Left cardiac atrium (tissue), 4 donors: ENCODE results near the gene SEPTIN12. TPM values are rescaled to one million over a fixed set of nuclear protein-coding genes. Genes with fewer than 3 reads are reported as not detected.

Experiments used
- ATAC-seq, 2 donors: fragments of 200-7000 bp; cut with Tn5 transposase; one replicate each; pipeline ENCODE4 v1.9.1; 2020; ENCODE audit warnings: mild to moderate bottlenecking in 2 of 2, moderate library complexity in 2 of 2
- DNase-seq: peaks from one replicate; pipeline ENCODE4 v3.0.0-alpha.2; 2020
- intact Hi-C, 2 donors: fragments of 100-400 bp; cut with DNase I; formaldehyde crosslinking; loops; one replicate each; pipeline versions ENCODE4 v1.14.1 to v1.15.1; 2022 to 2023
- long read RNA-seq: library from polyadenylated mRNA; unstranded; transcript quantifications from one replicate; pipeline ENCODE4 v2.0.0, GENCODE V29; 2021
- total RNA-seq, 2 donors: library from RNA; stranded (reverse); fragmentation: NEBNext Ultra II Directional; extraction: Animal tissue kit (Norgen Biotek cat#: 25700); gene quantifications; one replicate each; pipeline ENCODE4 v1.2.1, GENCODE V29; 2021
- donor health status: DM: no; HTN: yes; CAD: no.
- donor health status: DM: no; HTN: yes; CAD: no; lungs with severe emphysema.
- donor health status: DM: yes; HTN: yes; CAD: no.
- donor health status: Dilated cardiomyopathy.

The SEPTIN12 gene
- total RNA-seq, result not detected
- long read RNA-seq, result 0 reads

- intact Hi-C loops, result no loop called here
- no peak for ATAC-seq
- DNase-seq, result no peak
Measured at GRCh38 chr16:4787627-4788482, at the start of gene SEPTIN12. TSS of gene SEPTIN12 (minus strand) at chr16:4788345. CDS start at chr16:4787645, 700 bp downstream.

GRCh38 chr16:4836727-4837126 is 48.6 kb upstream of the SEPTIN12 start:
- ATAC-seq, result peak in 1 of 2 donors; percentile 47
- DNase-seq, result no peak
- intact Hi-C loops, result no loop called here

GRCh38 chr16:4833584-4833983 is 45.4 kb upstream of the SEPTIN12 start:
- ATAC-seq (no peak), DNase-seq (no peak)
- intact Hi-C loops, result no loop called here

GRCh38 chr16:4832698-4833343 is 44.7 kb upstream of the SEPTIN12 start:
- DNase-seq (no peak), ATAC-seq (no peak)
- intact Hi-C loops, result no loop called here

GRCh38 chr16:4831616-4832015 is 43.5 kb upstream of the SEPTIN12 start:
- ATAC-seq (no peak), DNase-seq (no peak)
- intact Hi-C loops, result no loop called here

GRCh38 chr16:4830408-4830807 is 42.3 kb upstream of the SEPTIN12 start:
- no peak for DNase-seq
- ATAC-seq, result no peak
- intact Hi-C loops, result no loop called here

GRCh38 chr16:4828567-4829321 is 40.6 kb upstream of the SEPTIN12 start:
- DNase-seq (no peak), ATAC-seq (peak; percentile 64 to 68)
- intact Hi-C loops, result no loop called here

GRCh38 chr16:4826980-4827379 is 38.8 kb upstream of the SEPTIN12 start:
- ATAC-seq (peak; percentile 73 to 83), DNase-seq (peak; percentile 42)
- intact Hi-C loops, result no loop called here

- intact Hi-C loops, result no loop called here
- ATAC-seq (no peak), DNase-seq (no peak)
Measured at GRCh38 chr16:4826526-4826925, 38.4 kb upstream of the SEPTIN12 start.

GRCh38 chr16:4825196-4825595 is 37.1 kb upstream of the SEPTIN12 start:
- ATAC-seq, result peak in 1 of 2 donors; percentile 47
- peak; percentile 59 for DNase-seq
- intact Hi-C loops, result no loop called here

- ATAC-seq (peak; percentile 54 to 58), DNase-seq (no peak)
- intact Hi-C loops, result no loop called here
Measured at GRCh38 chr16:4820652-4821051, 32.5 kb upstream of the SEPTIN12 start.

- DNase-seq (no peak), ATAC-seq (peak; percentile 51)
- intact Hi-C loops, result no loop called here
Measured at GRCh38 chr16:4814542-4815173, 26.5 kb upstream of the SEPTIN12 start.

GRCh38 chr16:4814046-4814445 is 25.9 kb upstream of the SEPTIN12 start:
- intact Hi-C loops, result no loop called here
- peak; percentile 69 to 72 for ATAC-seq
- no peak for DNase-seq

- DNase-seq, result no peak
- peak; percentile 32 to 48 for ATAC-seq
- intact Hi-C loops, result no loop called here
Measured at GRCh38 chr16:4813251-4814003, 25.3 kb upstream of the SEPTIN12 start.

GRCh38 chr16:4811773-4812172 is 23.6 kb upstream of the SEPTIN12 start:
- intact Hi-C loops, result no loop called here
- ATAC-seq, result no peak
- DNase-seq, result no peak

GRCh38 chr16:4811242-4811641 is 23.1 kb upstream of the SEPTIN12 start:
- intact Hi-C loops, result no loop called here
- DNase-seq, result no peak
- ATAC-seq, result no peak

GRCh38 chr16:4806280-4806679 is 18.1 kb upstream of the SEPTIN12 start:
- DNase-seq, result no peak
- no peak for ATAC-seq
- intact Hi-C loops, result loop anchor here in 1 of 2 donors (5.0 kb wide), 1 partner anchor 41 kb away; the partner anchor contains the start of genes GLYR1 and UBN1

- intact Hi-C loops, result loop anchor here in 1 of 2 donors (2.0 to 5.0 kb wide), 2 partner anchors 42 to 152 kb away; partner anchors contain the start of genes GLYR1 and UBN1
- ATAC-seq (no peak), DNase-seq (peak; percentile 43)
Measured at GRCh38 chr16:4805231-4805630, 17.1 kb upstream of the SEPTIN12 start.
